Heart right ventricle (tissue), 16 donors: ENCODE data around the gene DPF3. TPM values are rescaled to one million over a fixed set of nuclear protein-coding genes. Genes with fewer than 3 reads are reported as not detected.

ENCODE experiments used
- ATAC-seq, 8 donors: fragments of 200-7000 bp; cut with Tn5 transposase; one replicate each; pipeline ENCODE4 v1.9.1; 2020; ENCODE audit warnings: mild to moderate bottlenecking in 8 of 8, moderate library complexity in 8 of 8, moderate number of reproducible peaks in 1 of 8
- DNase-seq, 2 donors: peaks; one replicate each; pipeline ENCODE4 v3.0.0-alpha.2; 2020
- H3K27ac ChIP-seq, 10 donors: fragments of 200-600 bp; sonication (generic) in 2 of 10; one replicate each; pipeline versions ENCODE4 v1.5.0 to v1.8.0; 2020 to 2022; ENCODE audit warnings: mild to moderate bottlenecking in 3 of 10
- H3K27me3 ChIP-seq, 7 donors: fragments of 200-600 bp; one replicate each; pipeline ENCODE4 v1.8.0; 2021 to 2022; ENCODE audit warnings: mild to moderate bottlenecking in 2 of 7
- H3K36me3 ChIP-seq, 9 donors: fragments of 200-600 bp; sonication (generic) in 1 of 9; one replicate each; pipeline versions ENCODE4 v1.5.0 to v1.8.0; 2020 to 2022; ENCODE audit warnings: mild to moderate bottlenecking in 2 of 9
- H3K4me1 ChIP-seq, 9 donors: fragments of 200-600 bp; sonication (generic) in 1 of 9; one replicate each; pipeline versions ENCODE4 v1.5.0 to v1.8.0; 2020 to 2022; ENCODE audit warnings: mild to moderate bottlenecking in 4 of 9
- H3K4me3 ChIP-seq, 10 donors: fragments of 200-600 bp; sonication (generic) in 2 of 10; one replicate each; pipeline versions ENCODE4 v1.5.0 to v1.8.0; 2020 to 2022; ENCODE audit warnings: mild to moderate bottlenecking in 7 of 10, moderate library complexity in 2 of 10
- H3K9me3 ChIP-seq, 11 donors: fragments of 200-600 bp in 10 of 11; sonication (generic) in 2 of 11; one replicate each; pipeline versions ENCODE4 v1.5.0 to v1.8.0; 2013 to 2022; ENCODE audit warnings: mild to moderate bottlenecking in 2 of 11, control low read depth in 1 of 11, moderate library complexity in 1 of 11
- CTCF ChIP-seq, 9 donors: fragments of 200-600 bp; sonication (generic) in 2 of 9; IDR thresholded peaks; one replicate each; pipeline versions ENCODE4 v1.5.0 to v1.8.0; 2021 to 2022; ENCODE audit warnings: antibody characterized with exemption in 9 of 9, mild to moderate bottlenecking in 5 of 9, moderate library complexity in 1 of 9
- whole genome bisulfite sequencing, 2 donors: extraction: QIAGEN DNeasy Blood & Tissue Kit; methylation state at CpG; one replicate each; pipeline ENCODE4 v1.1.7; 2013; ENCODE audit warnings: inconsistent platforms in 1 of 2; 5-methylcytosine and 5-hydroxymethylcytosine counted together
- intact Hi-C, 10 donors: fragments of 100-400 bp; cut with DNase I; formaldehyde crosslinking; loops; one replicate each; pipeline versions ENCODE4 v1.11.1 to v1.14.2; 2022
- polyA plus RNA-seq, 2 donors: library from polyadenylated mRNA; stranded (reverse); fragments of 200-250 nt; gene quantifications; one replicate each; pipeline ENCODE4 v1.2.3, GENCODE V29; 2013
- total RNA-seq, 10 donors: library from RNA; stranded (reverse); fragmentation: NEBNext Ultra II Directional in 3 of 10; extraction: Animal tissue kit (Norgen Biotek cat#: 25700) in 3 of 10; gene quantifications; one replicate each; pipeline versions ENCODE4 v1.2.1 to v1.2.4, GENCODE V29; 2021 to 2023
- donor health status: Arrhythmogenic right ventricular cardiomyopathy.
- donor health status: ischemic (EF 13 %, LVEDD 7.1; RV severe dilation, severe dysfunction).
- donor health status: healthy with polysubstance abuse.
- donor health status: DM: no; HTN: yes; CAD: no.
- donor health status: DM: no; HTN: no; CAD: no.
- donor health status: ischemic (EF 25% LVEDD 6.9; RV normal size, moderate dysfunction).
- donor health status: ischemic (EF 25% LVEDD 5.7; RV mildly dilated, moderate dysfunction).
- donor health status: healthy.
- donor health status: DM: yes; HTN: yes; CAD: no.
- donor health status: Ischemic cardiomyopathy.
- donor health status: ischemic (EF 35%, LVEDD 5.7; RV mildly dilated, moderate dysfunction).
- donor health status: nonischemic (EF 11% LVEDD 7.7; RV severe dilation, severe dysfunction).
- donor health status: DM: yes; HTN: yes; CAD: no.
- donor health status: PGD.
- donor health status: ischemic (EF 29% LVEDD 5.4; RV normal size, mild dysfunction).
- donor health status: nonischemic (EF 23%, LVEDD 6.1; RV moderate dilation, normal function).

DPF3 gene
- total and polyA plus RNA-seq, 12 donors: 3.8 to 52.3 (median 35.6) TPM

- H3K36me3 ChIP-seq: no peaks in the 10 kb centered on the region
- no peak for DNase-seq
- intact Hi-C loops: no loop called here
- H3K9me3 ChIP-seq: no peaks in the 10 kb centered on the region
- no peak for ATAC-seq
- 84 to 86% methylated on average over 2 of the region's 2 CpGs for WGBS, 2 donors
- H3K4me1 ChIP-seq: peaks cover 0 to 6% (median 0%) of the 10 kb centered on the region in 9 donors
- peaks cover 0 to 23% (median 0%) of the 10 kb centered on the region in 7 donors for H3K27me3 ChIP-seq
- no peak overlapping the region for H3K4me3 ChIP-seq
- no peak overlapping the region for H3K27ac ChIP-seq
- TF ChIP-seq CTCF (IDR thresholded peaks at IDR 0.05): no peak
These were observed 26.1 kb upstream of the DPF3 start for GRCh38 chr14:72920008-72920407.

GRCh38 chr14:72917094-72917802, 23.3 kb upstream of the DPF3 start:
- Histone ChIP-seq H3K27me3 (peaks cover 0 to 23% (median 0%) of the 10 kb centered on the region in 7 donors), H3K4me1 (no peaks in the 10 kb centered on the region), H3K9me3 (no peaks in the 10 kb centered on the region), H3K4me3 (no peak overlapping the region), H3K27ac (no peak overlapping the region), H3K36me3 (no peaks in the 10 kb centered on the region)
- ATAC-seq (peak in 1 of 8 donors; percentile 21), DNase-seq (no peak)
- 57 to 62% methylated on average over 9 of the region's 9 CpGs for WGBS, 2 donors
- no peak for TF ChIP-seq CTCF (IDR thresholded peaks at IDR 0.05)
- intact Hi-C loops: no loop called here

- no peaks in the 10 kb centered on the region for H3K4me1 ChIP-seq
- intact Hi-C loops: no loop called here
- WGBS, 2 donors: 70% methylated on average over 6 of the region's 6 CpGs
These were observed 22.3 kb upstream of the DPF3 start for GRCh38 chr14:72916174-72916573.

GRCh38 chr14:72913809-72914208, 19.9 kb upstream of the DPF3 start:
- intact Hi-C loops: no loop called here
- TF ChIP-seq CTCF (IDR thresholded peaks at IDR 0.05): no peak

More at GRCh38 chr14:72916174-72916573, 22.3 kb upstream of the DPF3 start:
- Histone ChIP-seq H3K27me3 (peaks cover 0 to 20% (median 0%) of the 10 kb centered on the region in 7 donors), H3K4me3 (no peak overlapping the region), H3K36me3 (no peaks in the 10 kb centered on the region), H3K27ac (no peak overlapping the region), H3K9me3 (no peaks in the 10 kb centered on the region)
- no peak for TF ChIP-seq CTCF (IDR thresholded peaks at IDR 0.05)
- DNase-seq (no peak), ATAC-seq (no peak)

More at GRCh38 chr14:72913809-72914208, 19.9 kb upstream of the DPF3 start:
- Histone ChIP-seq H3K9me3 (no peaks in the 10 kb centered on the region), H3K4me1 (peaks cover 0 to 5% (median 0%) of the 10 kb centered on the region in 9 donors), H3K36me3 (no peaks in the 10 kb centered on the region), H3K27ac (no peak overlapping the region), H3K4me3 (no peak overlapping the region), H3K27me3 (peaks cover 0 to 7% (median 0%) of the 10 kb centered on the region in 7 donors)
- 39 to 60% methylated on average over 2 of the region's 2 CpGs for WGBS, 2 donors
- DNase-seq (no peak), ATAC-seq (no peak)
